SK-N-MC (cell line): Measurements from ENCODE around the gene ZBTB38.

Experiments
- EZH2 ChIP-seq: fragments of 200-600 bp; sonication (generic); IDR thresholded peaks from one replicate; pipeline ENCODE4 v1.6.1; 2017; ENCODE audit warnings: antibody characterized with exemption
- POLR2AphosphoS5 ChIP-seq: IDR thresholded peaks from 2 replicates; pipeline ENCODE4 v1.6.1; 2012; ENCODE audit warnings: mild to moderate bottlenecking, low read depth, low read length, borderline replicate concordance

DNA sequence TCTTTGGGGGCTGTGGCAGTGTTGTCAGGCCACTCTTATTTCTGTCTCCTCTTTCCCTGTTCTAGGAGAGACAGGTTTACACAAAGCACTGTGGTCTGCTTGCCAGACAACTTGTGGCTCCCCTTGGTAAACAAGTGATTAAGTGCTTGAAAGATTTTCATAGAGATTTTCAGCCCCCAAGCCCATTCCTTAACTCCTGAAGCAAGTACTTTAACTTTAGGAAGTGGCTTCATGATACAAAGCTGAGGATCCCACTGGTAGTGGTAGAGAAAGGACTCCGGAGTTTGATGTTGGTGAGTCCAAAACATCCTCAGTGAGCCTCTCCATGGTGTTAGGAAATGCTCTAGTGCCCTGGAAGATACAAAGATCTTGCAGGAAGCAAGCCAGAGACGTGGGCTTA is 12.0 kb downstream of the ZBTB38 start:
- no peak for TF ChIP-seq EZH2
- no peak for TF ChIP-seq POLR2AphosphoS5
